H1 (cell line): ENCODE measurements around the gene MRTO4. TPM values are rescaled to one million over a fixed set of nuclear protein-coding genes. Genes with fewer than 3 reads are reported as not detected.
A peak's percentile ranks its signal among the peaks of the same experiment; 100 is the strongest.

Experiments used
- BACH1 ChIP-seq: IDR thresholded peaks from 2 replicates; pipeline ENCODE4 v1.6.1; 2012; ENCODE audit warnings: low read length, improper control_type of control experiment
- BCL11A ChIP-seq, 2 experiments: IDR thresholded peaks; one replicate each; pipeline ENCODE4 v1.6.1; 2011; ENCODE audit warnings: low read depth in 2 of 2, low read length in 2 of 2, mild to moderate bottlenecking in 2 of 2
- CBX8 ChIP-seq: fragments of 300-800, 300-1000 bp; sonication (generic); IDR thresholded peaks from 2 replicates; pipeline ENCODE4 v1.7.1; 2016; ENCODE audit warnings: low read depth, low read length, borderline replicate concordance
- CTBP2 ChIP-seq: IDR thresholded peaks from 2 replicates; pipeline ENCODE4 v1.7.0; 2011; ENCODE audit warnings: borderline replicate concordance, mild to moderate bottlenecking, moderate library complexity, mixed read lengths, low read length; ENCODE audit not compliant: insufficient read depth, insufficient read length
- EGR1 ChIP-seq: IDR thresholded peaks from 2 replicates; pipeline ENCODE4 v1.6.1; 2011; ENCODE audit warnings: low read depth, low read length, borderline replicate concordance
- EP300 ChIP-seq, 2 experiments: IDR thresholded peaks; 1 replicate in 1 of 2; 2 replicates in 1 of 2; pipeline ENCODE4 v1.6.1; 2011 to 2012; ENCODE audit warnings: low read depth in 2 of 2, low read length in 2 of 2, mild to moderate bottlenecking in 2 of 2, borderline replicate concordance in 1 of 2, inconsistent platforms in 1 of 2, moderate library complexity in 1 of 2
- GTF2F1 ChIP-seq: IDR thresholded peaks from 2 replicates; pipeline ENCODE4 v1.6.1; 2012; ENCODE audit warnings: low read depth, low read length, improper control_type of control experiment, borderline replicate concordance
- HDAC2 ChIP-seq, 2 experiments: fragments of 300-600 bp in 1 of 2; sonication (generic) in 1 of 2; IDR thresholded peaks; 2 replicates each; pipeline ENCODE4 v1.6.1; 2011 to 2012; ENCODE audit warnings: low read depth in 2 of 2, low read length in 2 of 2, mild to moderate bottlenecking in 2 of 2, moderate library complexity in 2 of 2, borderline replicate concordance in 1 of 2, inconsistent platforms in 1 of 2
- JUND ChIP-seq: IDR thresholded peaks from 2 replicates; pipeline ENCODE4 v1.6.1; 2011; ENCODE audit warnings: mild to moderate bottlenecking, improper control_type of control experiment, low read length
- NANOG ChIP-seq: IDR thresholded peaks from 2 replicates; pipeline ENCODE4 v1.6.1; 2011; ENCODE audit warnings: low read length, low read depth, mild to moderate bottlenecking, inconsistent platforms; ENCODE audit not compliant: insufficient read depth, poor library complexity, severe bottlenecking
- POLR2AphosphoS5 ChIP-seq: IDR thresholded peaks from 2 replicates; pipeline ENCODE4 v1.6.1; 2011; ENCODE audit warnings: low read depth, low read length
- RBBP5 ChIP-seq: IDR thresholded peaks from 2 replicates; pipeline ENCODE4 v1.7.1; 2012; ENCODE audit warnings: low read depth, mild to moderate bottlenecking, inconsistent platforms, low read length, moderate library complexity, borderline replicate concordance
- RFX5 ChIP-seq: IDR thresholded peaks from 2 replicates; pipeline ENCODE4 v1.6.1; 2011; ENCODE audit warnings: low read depth, low read length, improper control_type of control experiment, borderline replicate concordance
- SIX5 ChIP-seq: IDR thresholded peaks from 2 replicates; pipeline ENCODE4 v1.6.1; 2011; ENCODE audit warnings: mild to moderate bottlenecking, low read depth, low read length
- SP4 ChIP-seq: IDR thresholded peaks from 2 replicates; pipeline ENCODE4 v1.6.1; 2012; ENCODE audit warnings: low read length, inconsistent platforms
- SRF ChIP-seq: IDR thresholded peaks from 2 replicates; pipeline ENCODE4 v1.6.1; 2011; ENCODE audit warnings: mild to moderate bottlenecking, low read depth, low read length, moderate library complexity
- TAF1 ChIP-seq: IDR thresholded peaks from 2 replicates; pipeline ENCODE4 v1.6.1; 2011; ENCODE audit warnings: mild to moderate bottlenecking, low read depth, low read length
- TAF7 ChIP-seq: optimal IDR thresholded peaks from 2 replicates; pipeline ENCODE3; 2011; ENCODE audit warnings: low read depth, mild to moderate bottlenecking, inconsistent platforms, low read length, moderate library complexity, borderline replicate concordance
- TBP ChIP-seq: IDR thresholded peaks from 2 replicates; pipeline ENCODE4 v1.6.1; 2011; ENCODE audit warnings: low read depth, low read length, improper control_type of control experiment
- TEAD4 ChIP-seq: IDR thresholded peaks from 2 replicates; pipeline ENCODE4 v1.6.1; 2012; ENCODE audit warnings: low read depth, low read length, inconsistent platforms, mixed read lengths
- polyA plus RNA-seq, 7 experiments: library from polyadenylated mRNA; depleted of rRNA in 3 of 7; stranded (reverse) in 5 of 7; unstranded in 2 of 7; fragments of >200 nt in 5 of 7; fragments of 200-250 nt in 2 of 7; gene quantifications; 1 replicate in 5 of 7; 2 replicates in 1 of 7; 4 replicates in 1 of 7; pipeline versions ENCODE4 v1.2.1 to v1.2.3, GENCODE V29; 2011 to 2013; ENCODE audit warnings: missing spikeins in 2 of 7, mixed read lengths in 2 of 7
- total RNA-seq: library from RNA; stranded (reverse); fragmentation: NEBNext Ultra II Directional; extraction: Animal tissue kit (Norgen Biotek cat#: 25700); gene quantifications from 2 replicates; pipeline ENCODE4 v1.2.1, GENCODE V29; 2021
- TF ChIP-seq, protein P1 (sequence below): IDR thresholded peaks from 2 replicates; pipeline ENCODE4 v1.6.1; 2012; ENCODE audit warnings: low read length, inconsistent platforms

The MRTO4 gene
- total and polyA plus RNA-seq, 2 of the 8 experiments (the other 6 are each of a cell fraction or from before 2014, with no cell fraction given) = 36.9 to 64.3 TPM

DNA sequence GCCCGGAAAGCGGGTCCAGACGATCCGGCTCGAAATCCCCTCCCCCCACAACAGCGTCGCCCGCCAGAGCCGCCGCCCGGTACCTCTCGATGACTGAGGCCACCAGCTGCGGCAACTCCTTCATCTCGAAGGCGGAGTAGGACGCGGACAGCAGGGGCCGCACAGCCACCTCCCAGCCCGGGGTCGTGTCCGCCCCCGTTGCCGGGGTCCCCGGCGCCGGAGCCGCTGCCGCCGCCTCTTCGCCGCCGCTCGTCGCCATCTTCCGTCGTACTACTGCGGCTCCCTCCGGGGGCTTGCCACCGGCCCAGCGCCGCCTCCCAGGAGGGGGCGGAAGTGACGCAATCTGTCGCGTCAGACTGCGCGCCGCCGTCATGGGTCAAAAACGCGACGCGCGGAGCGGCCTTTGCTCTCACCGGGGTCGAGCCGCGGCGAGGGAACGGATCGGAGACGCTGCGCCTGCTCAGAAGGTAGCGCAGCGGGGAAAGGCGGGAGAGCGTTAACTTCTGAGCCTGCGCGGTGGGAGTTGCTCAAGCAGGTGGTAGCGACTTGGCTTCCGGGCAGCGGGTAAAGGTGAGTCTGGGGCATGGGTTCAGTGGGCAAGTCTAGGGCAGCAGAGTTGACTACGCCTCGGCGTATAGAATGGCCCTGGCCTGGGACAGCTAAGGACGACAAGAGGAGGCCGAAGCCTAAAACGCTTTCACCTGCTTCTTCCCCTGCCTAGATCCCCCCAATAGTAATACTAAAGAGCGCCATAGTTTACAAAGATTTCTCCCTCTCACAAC is 41.4 kb upstream of the MRTO4 start, which contains the start of gene UBR4 (continued):
- no peak for TF ChIP-seq NANOG
- peak; percentile 96 for TF ChIP-seq TBP
- peak; percentile 92 for TF ChIP-seq POLR2AphosphoS5
- no peak for TF ChIP-seq EGR1
- peak; percentile 97 for TF ChIP-seq TAF1
- TF ChIP-seq EP300 (IDR thresholded peaks at IDR 0.05; ENCODE audit: borderline replicate concordance in 1 of 2, low read depth in 2 of 2, low read length in 2 of 2) = peak in 1 of 2 experiments; percentile 91; a peak in 1 of 3 replicates
- TF ChIP-seq HDAC2 (IDR thresholded peaks at IDR 0.05; ENCODE audit: borderline replicate concordance in 1 of 2, low read depth in 2 of 2, low read length in 2 of 2) = no peak
- TF ChIP-seq CTBP2 = no peak
- peak; percentile 86 for TF ChIP-seq SRF
- no peak for TF ChIP-seq CBX8
- TF ChIP-seq TEAD4 = no peak
- peak; percentile 96 for TF ChIP-seq TAF7
- TF ChIP-seq BACH1 = no peak
- TF ChIP-seq SP4 = 0 out of 2 replicates have a peak, but pooled peaks have one; percentile 39
- TF ChIP-seq, protein P1, sequence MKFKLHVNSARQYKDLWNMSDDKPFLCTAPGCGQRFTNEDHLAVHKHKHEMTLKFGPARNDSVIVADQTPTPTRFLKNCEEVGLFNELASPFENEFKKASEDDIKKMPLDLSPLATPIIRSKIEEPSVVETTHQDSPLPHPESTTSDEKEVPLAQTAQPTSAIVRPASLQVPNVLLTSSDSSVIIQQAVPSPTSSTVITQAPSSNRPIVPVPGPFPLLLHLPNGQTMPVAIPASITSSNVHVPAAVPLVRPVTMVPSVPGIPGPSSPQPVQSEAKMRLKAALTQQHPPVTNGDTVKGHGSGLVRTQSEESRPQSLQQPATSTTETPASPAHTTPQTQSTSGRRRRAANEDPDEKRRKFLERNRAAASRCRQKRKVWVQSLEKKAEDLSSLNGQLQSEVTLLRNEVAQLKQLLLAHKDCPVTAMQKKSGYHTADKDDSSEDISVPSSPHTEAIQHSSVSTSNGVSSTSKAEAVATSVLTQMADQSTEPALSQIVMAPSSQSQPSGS = peak; percentile 72
- no peak for TF ChIP-seq RFX5
- TF ChIP-seq JUND = peak; percentile 89
- TF ChIP-seq SIX5 = no peak
- 0 out of 2 replicates have a peak, but pooled peaks have one; percentile 21 for TF ChIP-seq GTF2F1
- peak; percentile 64 for TF ChIP-seq RBBP5
- TF ChIP-seq BCL11A (IDR thresholded peaks at IDR 0.05; ENCODE audit: low read depth in 2 of 2, low read length in 2 of 2) = no peak
